ENCODE measurements around the gene RAB11FIP4.

The RAB11FIP4 gene

GRCh38 chr17:31552568-31552967 is 161.1 kb downstream of the RAB11FIP4 start:
- no peak for DNase-seq

GRCh38 chr17:31553506-31553905 is 162.0 kb downstream of the RAB11FIP4 start:
- DNase-seq = no peak

- DNase-seq = no peak
Observed at GRCh38 chr17:31554930-31555329, 163.5 kb downstream of the RAB11FIP4 start.

- no peak for DNase-seq
Observed at GRCh38 chr17:31556969-31557645, 165.6 kb downstream of the RAB11FIP4 start.

- peak; percentile 82 for DNase-seq
Observed at GRCh38 chr17:31558748-31559583, 167.5 kb downstream of the RAB11FIP4 start.

GRCh38 chr17:31559584-31560501 is 168.4 kb downstream of the RAB11FIP4 start:
- DNase-seq = peak; percentile 37

GRCh38 chr17:31560616-31561235 is 169.3 kb downstream of the RAB11FIP4 start:
- no peak for DNase-seq

- peak; percentile 89 for DNase-seq
Observed at GRCh38 chr17:31561469-31562375, 170.2 kb downstream of the RAB11FIP4 start.

GRCh38 chr17:31562376-31562840 is 170.9 kb downstream of the RAB11FIP4 start:
- no peak for DNase-seq

- no peak for DNase-seq
Observed at GRCh38 chr17:31564291-31564690, 172.8 kb downstream of the RAB11FIP4 start.

GRCh38 chr17:31564883-31565301 is 173.4 kb downstream of the RAB11FIP4 start:
- peak; percentile 79 for DNase-seq

GRCh38 chr17:31565652-31566051 is 174.2 kb downstream of the RAB11FIP4 start:
- DNase-seq = no peak

GRCh38 chr17:31566247-31566991 is 174.9 kb downstream of the RAB11FIP4 start:
- no peak for DNase-seq

- DNase-seq = no peak
Observed at GRCh38 chr17:31566992-31567373, 175.5 kb downstream of the RAB11FIP4 start.

- DNase-seq = peak; percentile 69
Observed at GRCh38 chr17:31568121-31568520, 176.6 kb downstream of the RAB11FIP4 start.

- DNase-seq = peak; percentile 96
Observed at GRCh38 chr17:31568539-31568938, 177.1 kb downstream of the RAB11FIP4 start.

GRCh38 chr17:31570231-31570630 is 178.8 kb downstream of the RAB11FIP4 start:
- DNase-seq = no peak

GRCh38 chr17:31570951-31571892 is 179.7 kb downstream of the RAB11FIP4 start:
- DNase-seq = no peak

- no peak for DNase-seq
Observed at GRCh38 chr17:31572341-31572740, 180.9 kb downstream of the RAB11FIP4 start.
